Mesangial cell (primary cell): ENCODE data around the gene EFCAB5. TPM values are rescaled to one million over a fixed set of nuclear protein-coding genes. Genes with fewer than 3 reads are reported as not detected.

Experiments
- total RNA-seq: library from RNA; depleted of rRNA; stranded (reverse); fragments of >200 nt; gene quantifications from 2 replicates; pipeline ENCODE4 v1.2.3, GENCODE V29; 2015

EFCAB5 gene
- 0.13 TPM in 1 of 2 replicates, not detected in the other for total RNA-seq

DNA sequence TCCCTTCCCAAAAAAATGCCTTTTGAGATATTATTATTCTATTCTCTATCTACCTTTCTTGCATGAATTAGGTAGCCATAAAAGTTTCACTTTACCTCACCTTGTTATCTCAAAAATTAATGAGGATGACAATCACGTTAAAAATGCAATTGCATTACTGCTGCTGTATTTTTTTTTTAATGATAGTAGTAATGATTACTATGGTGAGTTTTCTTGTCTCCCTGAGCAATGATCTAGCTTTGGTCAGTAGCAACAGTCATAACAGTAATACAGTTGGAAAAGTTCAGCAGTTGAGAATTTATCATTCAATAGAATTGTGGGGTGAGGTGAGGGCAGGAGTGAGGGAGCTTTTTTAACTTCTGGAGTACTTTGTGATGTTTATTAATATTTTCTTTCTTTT, at the start of gene EFCAB5:
EFCAB5 (plus strand) TSS at position 301 of the 400 bp plus-strand sequence. CDS start 163 bp downstream, outside the sequence.

GRCh38 chr17:29929533-29930408, 11.7 kb upstream of the EFCAB5 start, which contains the start of gene SSH2:
Gene SSH2 (minus strand): TSS chr17:29930228. CDS start chr17:29930000, 228 bp downstream.

GRCh38 chr17:30116661-30117551, 175.5 kb downstream of the EFCAB5 start, which contains the start of gene NSRP1:
Gene NSRP1 (plus strand): TSS chr17:30116816. CDS start chr17:30116844, 28 bp downstream.

Other genes starting within 250 kb of the EFCAB5 start
- 11.1 and 17.0 TPM in 2 replicates for gene SSH2, start 11.4 kb upstream of the EFCAB5 start, total RNA-seq
- 3.4 and 4.6 TPM in 2 replicates for gene NSRP1, start 175.2 kb downstream of the EFCAB5 start, total RNA-seq